ENCODE measurements around the gene FHIT.

DNA sequence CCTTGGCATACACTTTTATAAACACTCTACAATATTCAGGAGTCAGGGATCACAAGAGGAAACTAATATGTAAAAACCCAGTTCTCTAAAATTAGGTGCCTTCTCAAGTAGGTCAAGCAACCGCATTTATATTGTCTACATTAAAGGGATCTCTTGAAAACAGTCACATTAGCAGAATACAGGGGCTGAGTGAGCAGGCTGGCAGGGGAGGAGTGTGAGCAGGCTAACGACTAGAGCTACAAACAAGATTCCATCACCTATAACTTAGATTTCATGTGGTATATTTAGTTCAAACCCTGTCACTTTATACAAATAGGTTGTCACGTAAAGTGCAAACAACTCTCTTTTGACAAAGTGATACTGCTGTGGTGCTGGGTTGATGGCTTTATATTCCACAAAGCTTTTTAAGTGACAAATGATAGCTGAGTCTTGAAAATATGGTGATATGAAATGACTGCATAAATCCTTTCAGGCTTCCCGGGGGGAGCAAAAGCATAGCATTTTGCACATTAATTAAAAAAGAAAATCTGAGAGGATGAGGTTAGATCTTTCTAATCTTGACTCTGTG is 937.9 kb downstream of the FHIT start:
- TF ChIP-seq, protein P1, sequence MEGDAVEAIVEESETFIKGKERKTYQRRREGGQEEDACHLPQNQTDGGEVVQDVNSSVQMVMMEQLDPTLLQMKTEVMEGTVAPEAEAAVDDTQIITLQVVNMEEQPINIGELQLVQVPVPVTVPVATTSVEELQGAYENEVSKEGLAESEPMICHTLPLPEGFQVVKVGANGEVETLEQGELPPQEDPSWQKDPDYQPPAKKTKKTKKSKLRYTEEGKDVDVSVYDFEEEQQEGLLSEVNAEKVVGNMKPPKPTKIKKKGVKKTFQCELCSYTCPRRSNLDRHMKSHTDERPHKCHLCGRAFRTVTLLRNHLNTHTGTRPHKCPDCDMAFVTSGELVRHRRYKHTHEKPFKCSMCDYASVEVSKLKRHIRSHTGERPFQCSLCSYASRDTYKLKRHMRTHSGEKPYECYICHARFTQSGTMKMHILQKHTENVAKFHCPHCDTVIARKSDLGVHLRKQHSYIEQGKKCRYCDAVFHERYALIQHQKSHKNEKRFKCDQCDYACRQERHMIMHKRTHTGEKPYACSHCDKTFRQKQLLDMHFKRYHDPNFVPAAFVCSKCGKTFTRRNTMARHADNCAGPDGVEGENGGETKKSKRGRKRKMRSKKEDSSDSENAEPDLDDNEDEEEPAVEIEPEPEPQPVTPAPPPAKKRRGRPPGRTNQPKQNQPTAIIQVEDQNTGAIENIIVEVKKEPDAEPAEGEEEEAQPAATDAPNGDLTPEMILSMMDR (IDR thresholded peaks at IDR 0.05) = no peak
- no peak for TF ChIP-seq POLR2A (IDR thresholded peaks at IDR 0.05)

All from Peyer's patch (tissue), 4 donors.